Activated CD4-positive, CD25-positive, alpha-beta regulatory T cell treated with anti-CD3 and anti-CD28 coated beads, Interleukin-2, amount 50 U/mL, for 72 hours (primary cell): Measurements from ENCODE around the gene FBXO41.
A peak's percentile ranks its signal among the peaks of the same experiment; 100 is the strongest.
"Not testable (repeated sequence)": the region's sequence is repeated elsewhere in the genome, so short reads cannot be mapped to it uniquely, and the experiment has no call there.

Source experiments
- DNase-seq: peaks from one replicate; pipeline ENCODE4 v3.0.0; 2021

FBXO41 gene

DNA sequence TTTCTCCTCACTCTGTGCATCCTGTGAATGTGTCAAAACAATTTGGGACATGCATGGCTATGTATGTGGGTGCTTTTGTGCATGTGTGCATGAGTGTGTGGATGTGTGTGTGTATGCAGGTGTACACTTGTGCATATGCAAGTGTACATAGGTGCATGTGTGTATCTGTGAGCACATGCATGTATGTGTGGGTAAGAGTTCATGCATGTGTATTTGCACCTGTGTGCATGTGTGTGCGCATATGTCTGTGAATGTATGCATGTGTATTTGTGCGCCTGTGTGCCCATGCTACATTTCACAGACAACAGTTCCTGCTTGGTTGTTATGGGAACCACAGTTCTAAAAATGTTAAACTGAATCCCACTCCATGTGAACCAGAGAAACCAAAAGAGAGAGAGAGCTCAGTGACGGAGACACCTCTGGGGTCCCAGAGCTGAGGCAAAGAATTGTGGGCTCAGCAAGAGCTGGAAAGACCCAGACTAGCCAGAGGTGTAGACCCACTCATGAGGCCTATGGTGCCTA lies 1.9 kb upstream of the FBXO41 start:
- no peak for DNase-seq

DNA sequence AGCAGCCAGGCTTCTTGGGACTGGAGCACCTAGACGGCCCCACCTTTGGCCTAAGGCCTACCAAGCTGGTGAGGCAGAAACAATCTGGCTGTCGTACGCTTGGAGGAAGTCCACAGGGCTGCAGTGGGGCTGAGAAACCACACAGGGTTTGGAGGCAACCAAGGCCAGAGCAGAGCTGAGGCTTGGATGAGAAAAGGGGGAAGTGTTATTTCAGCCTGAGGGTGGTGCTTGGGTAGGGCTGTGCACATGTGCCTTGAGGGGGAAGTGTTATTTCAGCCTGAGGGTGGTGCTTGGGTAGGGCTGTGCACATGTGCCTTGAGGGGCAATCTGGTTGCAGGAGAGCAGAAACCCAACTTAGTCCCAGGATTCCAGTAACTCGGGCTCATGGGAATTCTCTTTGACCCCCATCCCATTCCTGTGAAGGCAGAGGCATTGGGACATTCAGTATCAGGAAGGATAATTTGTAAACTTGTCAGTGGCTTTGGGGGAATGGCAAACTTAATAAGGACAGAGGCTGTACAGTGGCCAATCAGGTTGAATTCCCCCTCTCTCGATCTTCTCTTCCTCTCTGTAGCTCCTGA lies 971 bp upstream of the FBXO41 start:
- no peak for DNase-seq

DNA sequence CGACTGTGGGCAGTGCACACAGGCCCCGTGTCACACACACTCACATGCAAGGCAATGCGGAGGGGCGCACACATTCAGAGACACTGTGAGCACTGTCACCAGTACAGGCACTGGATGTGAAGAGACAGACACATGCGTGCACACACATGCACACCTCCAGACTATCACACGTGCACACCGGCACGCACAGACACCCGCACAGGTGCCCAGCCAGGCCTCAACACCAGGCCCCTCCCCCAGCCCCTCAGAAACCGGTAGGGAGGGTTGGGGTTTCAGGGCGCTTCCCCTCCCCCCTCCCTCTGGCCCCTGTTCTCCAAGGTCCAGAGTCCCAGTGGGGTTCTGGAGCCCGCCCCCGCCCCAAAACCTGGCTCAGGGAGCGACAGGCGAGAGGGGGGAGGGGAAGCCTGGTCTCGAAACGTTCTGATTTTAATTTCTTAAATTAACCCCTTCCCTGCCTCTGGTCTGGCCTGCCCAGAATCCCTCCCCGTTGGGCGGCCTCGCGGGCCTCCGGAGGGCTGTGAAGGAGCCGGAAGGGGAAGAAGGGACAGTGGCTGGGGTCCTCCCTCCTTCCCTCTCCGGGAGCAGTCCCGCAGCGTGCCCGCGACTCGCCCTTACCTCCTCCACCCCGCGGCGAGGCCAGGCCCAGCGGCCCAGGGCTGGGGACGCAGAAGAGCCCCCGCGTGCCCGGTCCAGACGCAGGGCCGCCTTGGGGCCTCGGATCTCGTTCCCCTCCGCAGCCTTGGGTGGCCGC lies 558 bp downstream of the FBXO41 start:
- no peak for DNase-seq

DNA sequence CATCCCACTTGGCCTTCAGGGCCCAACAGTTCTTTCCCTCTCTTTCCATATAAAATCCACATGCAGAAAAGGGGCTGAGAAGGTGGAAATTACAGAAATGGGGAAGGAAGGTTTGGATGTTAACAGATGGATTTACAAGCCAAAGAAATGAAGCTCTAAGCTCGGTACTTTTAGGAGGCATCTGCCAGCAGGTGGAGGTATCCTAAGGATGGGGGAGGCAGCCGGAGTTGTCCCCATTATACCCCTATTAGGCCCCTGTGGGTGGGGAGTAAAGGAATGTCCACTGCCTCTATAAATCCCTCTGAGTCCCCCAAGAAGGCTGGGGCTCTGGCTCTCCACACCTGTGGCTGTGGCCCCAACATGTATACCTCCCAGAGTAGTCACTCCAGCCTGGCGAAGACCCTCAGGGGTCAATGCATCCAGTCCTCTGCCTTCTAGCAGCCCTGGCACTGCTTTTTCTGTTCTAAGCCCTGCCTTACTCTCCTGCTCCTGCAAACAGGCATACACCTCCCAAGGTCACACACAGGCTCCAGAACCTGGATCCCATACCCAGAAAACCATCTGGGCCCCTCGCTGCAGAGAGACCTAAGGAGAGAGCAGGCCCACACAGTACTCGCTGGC lies 1.2 kb downstream of the FBXO41 start:
- DNase-seq = no peak

DNA sequence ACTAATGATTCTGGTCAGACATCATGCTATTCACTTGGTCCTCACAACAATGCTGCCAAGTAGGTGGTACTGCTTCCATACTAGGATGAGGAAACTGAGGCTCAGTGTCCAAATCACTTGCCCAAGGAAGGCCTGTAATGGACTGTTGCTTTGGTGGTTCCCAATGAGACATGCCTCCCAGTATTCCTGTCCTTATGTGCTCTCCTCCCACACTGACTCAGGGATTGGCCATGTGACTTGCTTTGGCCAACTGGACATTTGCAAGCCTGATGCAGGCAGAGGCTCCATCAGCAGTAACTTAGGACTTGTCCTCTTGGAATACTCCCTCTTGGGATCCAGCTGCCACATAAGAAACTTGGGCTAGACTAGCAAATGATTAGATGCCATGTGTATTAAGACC lies 3.0 kb downstream of the FBXO41 start:
- DNase-seq = no peak

DNA sequence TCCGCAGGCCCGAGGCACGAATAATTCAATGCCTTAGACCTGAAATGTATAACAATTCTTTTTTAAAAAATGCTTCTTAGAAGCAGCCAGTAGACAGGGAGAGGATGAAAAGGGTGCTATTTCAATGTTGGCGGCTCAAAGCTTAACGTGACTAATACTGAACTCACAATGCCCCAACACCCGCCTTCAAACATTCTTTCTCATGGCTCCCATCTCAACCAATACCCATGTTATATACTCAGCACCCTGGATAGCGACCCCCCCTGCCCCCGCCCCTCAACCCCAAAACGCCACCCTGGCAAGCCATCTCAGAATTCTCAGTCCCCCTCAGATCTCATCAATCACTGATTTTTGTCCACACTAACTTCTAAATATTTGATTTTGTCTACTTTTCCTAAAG lies 4.4 kb downstream of the FBXO41 start:
- DNase-seq = no peak

DNA sequence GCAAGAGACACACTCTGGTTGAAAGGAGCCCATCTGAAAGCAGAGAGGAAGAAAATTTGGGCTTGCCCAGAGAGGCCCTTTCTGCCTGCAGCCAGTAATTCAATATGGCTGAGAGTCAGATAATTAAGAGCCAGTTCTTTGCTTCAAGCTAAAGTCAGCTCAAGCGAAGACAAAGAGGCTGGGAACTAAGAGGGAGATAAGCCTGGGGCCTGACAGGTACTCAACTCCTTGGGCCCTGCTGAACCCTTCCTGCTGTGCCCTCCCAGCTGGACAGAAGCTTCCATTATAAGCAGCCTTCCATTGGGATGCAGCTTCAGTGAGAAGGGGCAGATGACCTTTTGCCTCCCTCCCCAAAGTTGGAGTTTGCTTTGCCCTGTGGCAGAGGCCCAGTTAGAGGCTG lies 12.0 kb downstream of the FBXO41 start:
- DNase-seq = no peak

DNA sequence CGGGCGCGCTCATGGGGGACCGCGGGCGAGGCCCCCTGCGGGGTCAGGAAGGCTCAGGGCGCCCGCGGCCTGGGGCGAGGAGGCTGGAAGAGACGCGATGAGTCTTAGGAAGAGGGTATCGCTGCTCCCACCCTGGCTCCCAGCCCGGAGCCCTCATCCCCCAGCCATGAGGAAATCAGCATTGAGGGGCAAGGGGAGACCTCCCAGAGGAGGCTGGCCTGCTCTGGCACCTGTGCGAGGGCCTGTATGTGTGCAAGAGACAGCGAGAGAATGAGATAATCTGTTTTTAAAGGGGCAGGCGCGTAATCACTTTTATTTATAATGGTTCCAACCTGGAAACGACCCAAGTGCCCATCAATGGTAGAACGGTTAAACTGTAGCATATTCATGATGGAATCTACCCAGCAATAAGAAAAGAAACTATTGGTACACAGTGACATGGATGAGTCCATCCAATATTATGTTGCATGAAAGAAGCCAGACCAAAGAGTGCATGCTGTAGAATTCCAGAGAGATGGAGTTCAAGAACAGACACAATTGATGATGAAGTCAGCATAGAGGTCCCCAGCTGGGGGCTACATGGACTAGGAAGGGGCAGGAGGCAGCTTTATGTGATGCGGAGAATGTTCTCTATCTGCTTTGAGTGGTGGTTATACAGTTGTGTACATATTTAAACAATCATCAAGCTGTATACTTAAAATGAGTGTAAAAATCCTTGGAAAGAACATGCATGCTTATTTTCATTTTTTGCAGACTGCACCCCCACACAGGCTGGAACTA lies 14.4 kb downstream of the FBXO41 start:
- DNase-seq = no peak

DNA sequence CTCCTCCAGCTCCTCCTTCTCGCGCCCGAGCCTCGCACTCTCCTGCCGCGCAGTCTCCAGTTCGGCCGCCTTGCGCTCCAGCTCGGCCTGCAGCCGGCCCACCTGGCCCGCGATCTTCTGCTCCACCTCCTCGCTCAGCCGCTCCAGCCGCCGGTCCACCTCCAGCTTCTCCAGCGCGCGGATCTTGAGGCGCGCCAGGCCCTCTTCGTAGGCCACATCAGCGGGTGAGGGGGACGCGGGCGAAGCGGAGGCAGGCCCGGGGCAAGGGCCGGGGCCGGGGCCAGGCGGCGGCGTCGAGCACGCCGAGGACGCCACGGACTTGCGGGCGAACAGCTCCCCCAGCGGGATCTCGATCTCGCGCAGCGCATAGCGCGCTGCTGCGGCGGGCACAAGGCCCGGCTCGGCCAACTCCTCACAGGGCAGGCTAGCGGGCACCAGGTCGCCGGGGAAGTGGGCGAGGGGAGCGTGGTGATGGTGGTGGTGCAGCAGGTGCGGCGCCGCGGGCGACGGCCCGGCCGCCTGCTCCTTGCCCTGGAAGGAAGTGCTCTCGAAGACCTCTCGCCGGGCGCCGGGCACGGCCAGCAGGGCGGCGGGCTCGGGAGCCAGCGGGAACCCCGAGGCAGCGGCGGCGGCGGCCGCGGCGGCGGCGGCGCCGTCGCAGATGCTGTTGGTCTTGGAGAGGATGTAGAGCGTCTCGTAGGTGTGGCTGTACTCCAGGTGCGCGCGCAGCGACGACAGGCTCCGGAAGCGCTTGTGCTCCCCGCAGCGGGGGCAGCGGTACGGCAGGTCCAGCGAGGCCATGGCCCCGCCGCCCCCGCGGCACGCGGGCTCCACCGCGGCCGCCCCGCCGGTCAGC lies 15.2 kb downstream of the FBXO41 start:
- peak; percentile 73 for DNase-seq

DNA sequence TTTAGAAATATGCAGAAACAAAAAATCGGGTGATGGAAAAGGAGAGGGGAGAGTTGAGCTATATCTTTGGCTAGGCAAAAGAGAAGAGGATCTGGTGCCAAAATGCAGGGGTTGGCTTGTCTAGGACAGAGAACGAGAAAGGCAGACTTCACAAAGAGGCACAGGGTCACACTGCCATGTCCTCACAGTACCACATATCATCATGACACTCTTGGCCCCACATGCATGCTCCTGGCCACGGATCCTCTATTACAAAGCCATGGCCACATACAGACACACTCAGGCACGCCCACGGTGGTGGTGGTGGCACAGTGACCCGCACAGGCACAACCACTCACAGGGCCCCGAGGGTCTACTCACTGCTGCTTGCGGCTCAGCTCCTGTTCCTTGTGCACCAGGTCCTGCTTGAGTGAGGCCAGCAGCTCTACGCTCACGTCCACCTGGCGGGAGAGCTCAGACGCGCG lies 15.9 kb downstream of the FBXO41 start:
- no peak for DNase-seq

DNA sequence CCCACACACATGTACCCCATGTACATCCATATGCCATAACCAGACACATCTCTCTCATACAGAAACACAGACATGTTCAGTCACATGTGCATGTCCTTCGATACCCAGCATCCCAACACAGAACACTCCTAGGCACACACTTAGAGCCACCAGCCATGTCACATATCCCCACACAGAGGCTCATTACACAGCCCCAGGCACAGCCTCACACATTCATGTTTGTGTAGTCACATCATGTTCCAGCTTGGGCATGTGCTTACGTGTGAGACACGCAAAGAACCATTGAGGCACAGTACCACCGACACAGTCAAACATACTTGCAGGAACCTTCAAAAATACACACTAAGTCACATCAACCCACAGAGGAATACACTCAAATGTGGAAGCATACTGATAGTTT lies 17.3 kb downstream of the FBXO41 start:
- no peak for DNase-seq

DNA sequence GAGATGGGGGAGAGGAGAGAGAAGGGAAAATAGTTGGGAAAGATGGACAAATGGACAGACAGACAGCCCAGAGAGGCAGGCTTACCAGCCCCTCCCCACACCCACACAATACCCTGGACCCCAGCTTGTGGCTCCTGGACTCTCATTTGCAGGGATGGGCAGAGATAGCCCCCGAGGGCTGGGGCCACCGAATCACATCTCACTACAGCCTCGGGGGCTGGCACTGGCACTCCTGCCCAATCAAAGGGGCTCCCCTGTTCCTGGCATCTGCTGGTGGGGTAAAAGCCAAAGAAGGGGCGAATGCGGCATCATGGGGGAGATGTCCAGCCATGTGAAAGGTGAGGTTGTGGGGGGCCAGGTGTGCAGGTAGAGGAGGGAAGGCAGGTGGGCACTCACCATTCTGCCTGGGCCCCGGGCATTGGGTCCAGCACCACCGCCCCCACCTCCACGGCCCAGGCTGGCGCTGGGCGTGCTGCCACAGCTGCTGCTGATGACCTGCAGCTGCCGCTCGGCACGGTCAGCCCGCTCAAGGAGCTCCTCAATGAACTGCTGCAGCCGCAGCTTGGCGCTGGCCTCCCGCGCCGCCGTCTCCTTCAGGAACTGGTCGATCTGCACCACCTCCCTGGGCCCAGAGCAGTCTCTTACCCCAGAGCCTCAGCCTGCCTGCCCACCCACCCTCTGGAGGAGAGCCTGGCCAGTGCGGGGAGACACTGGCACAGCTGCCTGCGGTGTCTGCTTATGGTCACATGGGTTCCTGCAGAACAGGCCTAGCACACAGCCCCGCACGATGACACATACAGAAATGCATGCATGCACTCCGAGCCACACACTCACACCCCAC lies 18.0 kb downstream of the FBXO41 start:
- no peak for DNase-seq

DNA sequence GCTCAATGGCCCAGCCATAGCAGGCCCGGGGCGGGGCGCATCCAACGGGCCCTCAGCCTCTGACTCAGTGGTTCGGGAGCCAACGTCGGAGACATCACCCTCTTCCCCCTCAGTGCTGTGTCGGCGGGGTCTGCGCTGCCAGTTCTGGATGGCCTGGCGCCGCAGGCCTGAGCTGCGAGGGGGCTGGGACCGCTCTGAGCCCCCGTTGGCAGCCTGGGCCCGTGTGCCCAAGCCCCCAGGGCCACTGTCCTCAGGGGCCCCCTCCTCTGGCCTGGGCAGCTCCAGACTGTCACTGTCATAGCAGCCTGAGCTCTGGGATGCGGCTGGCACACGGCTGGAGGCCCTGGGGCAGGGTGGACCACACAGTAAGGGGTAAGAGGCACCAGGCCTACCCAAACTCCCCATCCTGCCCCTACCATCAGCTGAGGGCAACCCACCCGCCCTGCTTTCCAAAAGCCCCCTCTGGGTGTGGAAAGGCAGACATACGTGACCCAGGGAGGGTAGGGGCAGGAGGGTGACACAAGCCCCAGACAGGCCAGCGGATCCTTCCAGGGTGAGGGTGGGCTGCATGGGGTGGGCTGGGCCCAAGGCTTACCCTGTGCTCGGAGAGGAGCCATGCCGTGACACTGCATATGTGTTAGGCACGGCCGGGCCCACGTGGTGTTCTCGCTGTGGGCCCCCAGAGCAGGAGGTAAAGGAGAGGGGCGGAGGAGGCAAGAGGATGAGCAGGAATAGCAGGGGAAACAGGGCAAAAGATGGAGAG lies 18.8 kb downstream of the FBXO41 start:
- no peak for DNase-seq

DNA sequence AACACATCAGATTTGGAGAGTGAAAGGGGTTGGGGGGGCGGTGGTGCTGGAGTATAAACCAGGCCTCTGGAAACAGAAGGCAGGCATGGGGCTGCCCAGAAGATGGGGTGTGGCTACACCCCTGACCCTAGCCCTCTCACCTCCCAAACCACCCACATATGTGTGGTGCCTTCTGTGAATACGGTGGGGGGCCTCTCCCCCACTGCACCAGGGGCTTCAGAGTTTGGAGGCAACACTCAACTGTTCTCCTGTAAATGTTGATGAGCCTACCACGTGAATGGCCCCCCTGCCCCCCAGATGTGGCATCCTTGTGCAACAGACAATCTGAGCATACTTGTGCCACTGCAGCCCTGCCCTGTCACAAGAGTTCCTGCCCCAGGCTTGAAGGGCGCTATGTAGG lies 19.5 kb downstream of the FBXO41 start:
- DNase-seq = no peak

DNA sequence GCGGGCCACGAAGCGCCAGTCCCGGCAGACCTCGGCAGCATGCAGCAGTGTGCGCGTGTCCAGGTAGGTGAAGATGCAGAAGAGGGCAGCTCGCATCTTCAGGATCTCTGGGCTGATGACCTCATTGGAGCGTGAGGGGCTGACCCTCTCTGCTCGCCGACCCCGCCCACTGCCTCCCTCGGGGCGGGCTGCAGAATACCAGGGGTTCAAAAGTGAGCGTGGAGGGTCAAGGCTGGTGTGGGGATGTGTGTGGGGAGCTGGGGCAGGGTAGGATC lies 20.0 kb downstream of the FBXO41 start:
- DNase-seq = no peak

DNA sequence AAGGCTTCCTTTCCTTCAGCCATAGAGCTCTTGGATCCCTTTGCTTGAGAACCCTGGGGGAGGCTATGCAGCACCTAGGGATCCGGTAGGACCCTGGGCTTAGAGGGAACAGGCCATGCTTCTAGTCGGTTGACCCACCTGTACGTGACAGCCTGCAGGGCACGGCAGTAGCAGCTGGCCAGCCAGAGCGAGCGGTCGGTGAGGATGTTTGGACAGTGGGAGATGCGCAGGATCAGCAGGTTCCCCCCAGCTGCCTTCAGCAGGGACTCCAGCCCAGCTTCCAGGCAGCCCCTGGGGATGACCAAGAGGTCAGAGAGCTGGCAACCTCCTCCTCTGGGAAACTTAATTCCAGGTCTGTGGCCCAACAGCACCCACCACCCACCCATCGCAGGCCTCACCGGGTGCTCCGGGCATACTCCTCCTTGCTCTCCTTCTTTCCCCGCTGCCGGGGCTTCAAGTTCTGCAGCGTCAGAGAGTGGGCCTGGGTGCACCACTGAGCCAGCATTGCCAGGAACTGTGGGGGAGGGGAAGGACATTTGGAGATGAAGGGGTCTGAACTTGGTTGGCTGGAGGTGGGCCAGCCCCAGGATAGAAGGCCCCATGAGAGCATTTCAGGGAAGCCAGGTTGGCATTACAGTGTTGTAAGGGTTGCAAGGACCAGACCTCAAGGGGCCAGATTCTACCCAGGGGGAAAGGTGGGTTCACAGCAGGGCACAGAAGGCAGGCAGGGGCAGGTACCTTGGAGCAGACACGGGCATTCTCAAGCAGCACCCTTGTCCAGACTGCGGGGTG lies 20.5 kb downstream of the FBXO41 start:
- no peak for DNase-seq

DNA sequence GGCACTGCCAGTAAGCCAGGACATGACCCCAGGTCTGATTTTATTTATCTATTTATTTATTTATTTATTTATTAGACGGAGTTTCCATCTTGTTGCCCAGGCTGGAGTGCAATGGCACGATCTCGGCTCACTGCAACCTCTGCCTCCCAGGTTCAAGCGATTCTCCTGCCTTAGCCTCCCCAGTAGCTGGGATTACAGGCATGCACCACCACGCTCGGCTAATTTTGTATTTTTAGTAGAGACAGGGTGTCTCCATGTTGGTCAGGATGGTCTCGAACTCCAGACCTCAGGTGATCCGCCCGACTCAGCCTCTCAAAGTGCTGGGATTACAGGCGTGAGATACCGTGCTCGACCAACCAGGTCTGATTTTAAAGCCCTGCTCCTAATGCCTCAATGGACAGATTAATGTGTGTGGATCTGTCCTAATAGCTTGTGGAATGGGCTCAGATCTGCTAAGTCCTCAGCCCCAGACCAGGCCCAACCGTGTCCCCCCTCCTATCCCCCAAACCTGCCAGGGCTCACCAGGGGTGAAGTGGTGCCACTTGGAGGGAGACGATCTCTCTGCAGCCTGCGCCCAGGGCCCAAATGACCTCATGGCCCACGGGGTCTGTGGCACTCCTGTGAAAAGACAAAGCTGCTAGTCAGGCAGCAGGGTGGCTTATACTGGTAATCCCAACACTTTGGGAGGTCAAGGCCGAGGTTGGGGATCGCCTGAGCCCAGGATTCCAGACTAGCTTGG lies 21.4 kb downstream of the FBXO41 start:
- DNase-seq = not testable (repeated sequence)

DNA sequence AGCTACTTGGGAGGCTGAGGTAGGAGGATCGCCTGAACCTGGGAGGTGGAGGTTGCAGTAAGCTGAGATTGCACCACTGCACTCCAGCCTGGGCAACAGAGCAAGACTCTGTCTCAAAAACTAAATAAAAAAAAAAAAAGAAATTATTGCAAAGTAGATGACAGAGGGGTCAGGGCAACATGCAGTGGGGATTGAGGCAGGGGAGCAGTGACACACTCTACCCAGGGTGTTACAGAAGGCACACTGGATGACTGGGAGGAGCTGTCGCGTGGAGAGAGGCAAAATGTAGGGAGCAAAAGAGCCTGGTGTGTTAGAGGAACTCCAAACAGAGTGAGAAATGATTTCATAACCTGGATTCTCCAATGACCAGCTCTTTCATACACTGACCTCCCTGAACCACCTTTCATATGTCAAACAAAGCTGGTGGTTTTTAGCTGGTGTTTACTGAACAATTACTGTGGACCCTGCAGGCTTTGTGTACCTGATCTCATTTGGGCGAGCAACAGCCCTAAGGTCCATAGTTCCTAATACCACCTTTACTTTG lies 22.1 kb downstream of the FBXO41 start:
- DNase-seq = no peak
